ENCODE data around the gene CTNNA3. TPM values are rescaled to one million over a fixed set of nuclear protein-coding genes. Genes with fewer than 3 reads are reported as not detected.
A peak's percentile ranks its signal among the peaks of the same experiment; 100 is the strongest.

Gene CTNNA3
- total and polyA plus RNA-seq, 4 donors: under 0.01 to 39.8 (median 0.09) TPM

DNA sequence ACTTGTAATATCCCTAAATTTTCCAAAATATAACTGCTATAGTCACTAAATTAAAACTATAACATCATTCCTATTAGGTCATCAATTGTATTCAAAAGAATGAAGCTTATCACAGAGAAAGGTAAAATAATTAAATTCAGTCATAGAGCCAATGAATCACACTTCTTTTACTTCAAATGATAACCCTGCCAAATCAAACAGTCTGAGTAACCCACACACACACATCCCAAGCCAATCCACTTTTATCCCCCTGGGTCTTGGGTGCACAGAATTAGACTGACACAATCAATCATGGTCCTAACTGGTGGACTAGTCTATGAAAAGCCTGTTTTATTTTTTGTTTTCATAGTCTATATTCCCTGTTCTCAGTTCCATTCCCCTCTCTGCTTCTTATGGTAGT is 25.6 kb downstream of the CTNNA3 start:
- H3K27ac ChIP-seq (ENCODE audit: low read depth in 1 of 2, low read length in 1 of 2): no peak overlapping the region
- no peaks in the 10 kb centered on the region for H3K36me3 ChIP-seq (ENCODE audit: control insufficient read depth in 4 of 4, insufficient read depth in 4 of 4, low read length in 4 of 4)
- H3K9me3 ChIP-seq (ENCODE audit: control insufficient read depth in 4 of 4, insufficient read depth in 3 of 4, low read length in 3 of 4): no peaks in the 10 kb centered on the region
- H3K27me3 ChIP-seq (ENCODE audit: control insufficient read depth in 3 of 3, insufficient read depth in 3 of 3, low read length in 2 of 3): no peaks in the 10 kb centered on the region
- no peak for TF ChIP-seq CTCF (IDR thresholded peaks at IDR 0.05; ENCODE audit: control extremely low read depth, extremely low read depth)
- ATAC-seq (ENCODE audit: insufficient read depth, low FRiP score): no peak
- no peak overlapping the region for H3K4me3 ChIP-seq
- no peak overlapping the region for H3K9ac ChIP-seq (ENCODE audit: insufficient read depth in 1 of 2, low read length in 2 of 2)
- no peak for DNase-seq
- H3K4me1 ChIP-seq (ENCODE audit: control insufficient read depth in 5 of 5, insufficient read depth in 5 of 5, low read length in 5 of 5): peaks cover 0 to 2% (median 0%) of the 10 kb centered on the region in 5 donors

DNA sequence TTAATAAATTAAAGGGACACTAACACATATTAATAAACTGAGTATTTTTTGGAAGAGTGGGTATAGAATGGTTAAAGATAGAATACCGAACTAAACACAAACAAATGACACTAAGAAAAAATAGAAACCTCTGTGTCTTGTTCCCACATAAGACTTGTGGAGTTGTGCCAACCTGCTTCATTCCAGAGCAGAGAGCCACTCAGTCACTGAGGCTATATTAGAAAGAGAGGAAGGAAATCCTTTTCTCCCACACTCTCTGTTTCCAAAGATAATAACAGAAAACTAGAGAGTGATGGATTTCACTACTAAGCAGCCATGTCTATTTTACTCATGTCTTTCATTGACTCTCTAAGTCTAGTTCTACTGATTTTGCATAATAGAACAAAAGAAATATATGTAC is 26.0 kb downstream of the CTNNA3 start:
- ATAC-seq (ENCODE audit: insufficient read depth, low FRiP score) (no peak), DNase-seq (peak in 2 of 3 donors; percentile 2 to 54)
- WGBS, 2 donors: 15 to 31% methylated on average over 1 of the region's 1 CpG
- Histone ChIP-seq H3K9me3 (ENCODE audit: control insufficient read depth in 4 of 4, insufficient read depth in 3 of 4, low read length in 3 of 4) (no peaks in the 10 kb centered on the region), H3K36me3 (ENCODE audit: control insufficient read depth in 4 of 4, insufficient read depth in 4 of 4, low read length in 4 of 4) (no peaks in the 10 kb centered on the region), H3K27ac (ENCODE audit: low read depth in 1 of 2, low read length in 1 of 2) (peak overlapping the region in 1 of 2 donors; percentile 66), H3K4me3 (no peak overlapping the region), H3K4me1 (ENCODE audit: control insufficient read depth in 5 of 5, insufficient read depth in 5 of 5, low read length in 5 of 5) (peaks cover 0 to 2% (median 0%) of the 10 kb centered on the region in 5 donors), H3K9ac (ENCODE audit: insufficient read depth in 1 of 2, low read length in 2 of 2) (no peak overlapping the region), H3K27me3 (ENCODE audit: control insufficient read depth in 3 of 3, insufficient read depth in 3 of 3, low read length in 2 of 3) (no peaks in the 10 kb centered on the region)
- no peak for TF ChIP-seq CTCF (IDR thresholded peaks at IDR 0.05; ENCODE audit: control extremely low read depth, extremely low read depth)

- ATAC-seq (ENCODE audit: insufficient read depth, low FRiP score) (no peak), DNase-seq (no peak)
- Histone ChIP-seq H3K36me3 (ENCODE audit: control insufficient read depth in 4 of 4, insufficient read depth in 4 of 4, low read length in 4 of 4) (no peaks in the 10 kb centered on the region), H3K27ac (ENCODE audit: low read depth in 1 of 2, low read length in 1 of 2) (peak overlapping the region in 1 of 2 donors; percentile 64), H3K9ac (ENCODE audit: insufficient read depth in 1 of 2, low read length in 2 of 2) (no peak overlapping the region), H3K27me3 (ENCODE audit: control insufficient read depth in 3 of 3, insufficient read depth in 3 of 3, low read length in 2 of 3) (no peaks in the 10 kb centered on the region), H3K4me3 (no peak overlapping the region), H3K9me3 (ENCODE audit: control insufficient read depth in 4 of 4, insufficient read depth in 3 of 4, low read length in 3 of 4) (no peaks in the 10 kb centered on the region), H3K4me1 (ENCODE audit: control insufficient read depth in 5 of 5, insufficient read depth in 5 of 5, low read length in 5 of 5) (peaks cover 0 to 2% (median 0%) of the 10 kb centered on the region in 5 donors)
- no peak for TF ChIP-seq CTCF (IDR thresholded peaks at IDR 0.05; ENCODE audit: control extremely low read depth, extremely low read depth)
- WGBS, 2 donors: 84 to 87% methylated on average over 3 of the region's 3 CpGs
Observed at GRCh38 chr10:67668448-67668847, 27.5 kb downstream of the CTNNA3 start.

- Histone ChIP-seq H3K9me3 (ENCODE audit: control insufficient read depth in 4 of 4, insufficient read depth in 3 of 4, low read length in 3 of 4) (no peaks in the 10 kb centered on the region), H3K27me3 (ENCODE audit: control insufficient read depth in 3 of 3, insufficient read depth in 3 of 3, low read length in 2 of 3) (no peaks in the 10 kb centered on the region), H3K4me3 (no peak overlapping the region), H3K36me3 (ENCODE audit: control insufficient read depth in 4 of 4, insufficient read depth in 4 of 4, low read length in 4 of 4) (no peaks in the 10 kb centered on the region), H3K27ac (ENCODE audit: low read depth in 1 of 2, low read length in 1 of 2) (no peak overlapping the region), H3K9ac (ENCODE audit: insufficient read depth in 1 of 2, low read length in 2 of 2) (no peak overlapping the region), H3K4me1 (ENCODE audit: control insufficient read depth in 5 of 5, insufficient read depth in 5 of 5, low read length in 5 of 5) (peaks cover 0 to 2% (median 0%) of the 10 kb centered on the region in 5 donors)
- WGBS, 2 donors: 85 to 87% methylated on average over 1 of the region's 1 CpG
- DNase-seq: no peak
- TF ChIP-seq CTCF (IDR thresholded peaks at IDR 0.05; ENCODE audit: control extremely low read depth, extremely low read depth): no peak
- ATAC-seq (ENCODE audit: insufficient read depth, low FRiP score): no peak
Observed at GRCh38 chr10:67667035-67667425, 29.0 kb downstream of the CTNNA3 start.
